NCI-H2029 (cell line): ENCODE results near the gene USB1.
"Not testable (repeated sequence)": the region's sequence is repeated elsewhere in the genome, so short reads cannot be mapped to it uniquely, and the experiment has no call there.

Experiments used
- DNase-seq: peaks from one replicate; lab custom pipeline; 2025; lab: John Stamatoyannopoulos, UW

USB1 gene

GRCh38 chr16:57970319-57970718 lies 30.9 kb upstream of the USB1 start:
- DNase-seq = no peak

DNA sequence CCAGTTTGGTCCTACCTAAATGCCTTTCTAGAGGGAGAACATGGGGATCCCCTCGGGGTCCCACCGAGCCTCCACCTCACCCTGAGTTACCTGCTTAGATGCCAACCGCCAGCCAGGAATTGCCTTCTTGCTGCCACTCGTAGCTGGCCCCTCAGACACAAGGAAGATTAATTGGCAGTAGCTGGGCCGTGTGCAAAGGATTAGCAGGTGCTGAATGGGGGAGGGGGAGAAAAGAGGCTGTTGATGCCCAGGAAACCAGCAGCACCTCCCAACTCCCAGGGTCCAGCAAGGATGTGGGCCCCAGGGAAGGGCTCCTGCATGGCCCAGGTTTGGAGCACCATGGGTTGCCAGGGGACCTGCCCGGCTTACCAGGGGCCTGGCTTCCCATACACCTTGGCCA lies 30.2 kb upstream of the USB1 start, which contains the start of gene CNGB1:
TSS of gene CNGB1 (minus strand) at position 159 of the 400 bp plus-strand sequence. CDS start 3,842 bp downstream, outside the sequence.
- DNase-seq = no peak

GRCh38 chr16:57971848-57972247 lies 29.4 kb upstream of the USB1 start:
- no peak for DNase-seq

DNA sequence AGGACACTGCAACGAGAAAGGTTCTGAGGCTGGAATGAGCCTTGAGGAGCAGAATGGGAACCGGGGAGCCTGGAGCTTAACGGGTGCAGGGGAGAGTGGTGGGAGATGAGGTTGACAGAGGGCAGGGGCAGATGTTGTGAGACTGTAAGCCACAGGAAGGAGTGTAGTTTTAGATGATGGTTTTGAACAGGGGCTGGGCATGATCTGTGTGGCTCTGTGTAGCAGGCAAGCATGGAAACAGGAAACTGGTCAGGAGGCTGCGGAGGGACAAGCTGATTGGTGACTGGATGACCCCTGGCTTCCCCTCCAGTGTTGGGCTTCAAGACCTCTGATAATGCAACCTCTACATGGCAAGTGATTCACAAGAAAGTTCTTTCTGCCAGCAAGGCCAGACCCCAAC lies 28.9 kb upstream of the USB1 start:
- no peak for DNase-seq

- DNase-seq = no peak
These were observed 24.8 kb upstream of the USB1 start for GRCh38 chr16:57976331-57976796.

DNA sequence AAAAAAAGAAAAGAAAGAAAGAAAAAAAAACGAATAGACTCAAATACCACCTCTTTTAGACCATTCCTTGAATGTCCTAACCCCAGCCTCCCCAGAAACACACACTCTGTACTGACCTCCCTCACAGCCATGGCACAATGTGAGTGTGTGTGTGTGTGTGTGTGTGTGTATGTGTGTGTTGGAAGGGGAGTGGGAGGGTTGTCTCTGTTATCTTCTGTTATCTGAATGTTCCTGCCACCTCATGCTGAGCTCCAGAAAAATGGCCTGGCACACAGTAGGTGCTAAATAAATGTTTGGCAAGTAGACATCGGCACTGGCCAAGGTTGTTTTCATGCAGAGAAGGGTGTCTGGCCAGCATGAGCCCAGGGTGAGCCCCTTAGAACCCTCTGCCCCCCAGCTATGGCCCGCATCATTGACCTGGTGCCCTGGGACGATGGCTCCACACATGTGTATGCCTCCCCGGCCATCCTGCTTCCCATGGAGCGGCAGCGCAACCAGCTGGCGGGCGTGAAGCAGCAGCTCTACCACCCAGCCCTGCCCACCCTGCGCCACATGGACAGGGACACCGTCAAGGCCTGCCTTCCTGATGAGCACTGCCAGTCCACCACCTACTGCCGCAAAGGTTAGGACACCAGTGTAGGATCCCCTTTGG lies 23.7 kb upstream of the USB1 start:
- DNase-seq = no peak

- not testable (repeated sequence) for DNase-seq
These were observed 23.1 kb upstream of the USB1 start for GRCh38 chr16:57978070-57978465.

- no peak for DNase-seq
These were observed 22.1 kb upstream of the USB1 start for GRCh38 chr16:57979006-57979585.

DNA sequence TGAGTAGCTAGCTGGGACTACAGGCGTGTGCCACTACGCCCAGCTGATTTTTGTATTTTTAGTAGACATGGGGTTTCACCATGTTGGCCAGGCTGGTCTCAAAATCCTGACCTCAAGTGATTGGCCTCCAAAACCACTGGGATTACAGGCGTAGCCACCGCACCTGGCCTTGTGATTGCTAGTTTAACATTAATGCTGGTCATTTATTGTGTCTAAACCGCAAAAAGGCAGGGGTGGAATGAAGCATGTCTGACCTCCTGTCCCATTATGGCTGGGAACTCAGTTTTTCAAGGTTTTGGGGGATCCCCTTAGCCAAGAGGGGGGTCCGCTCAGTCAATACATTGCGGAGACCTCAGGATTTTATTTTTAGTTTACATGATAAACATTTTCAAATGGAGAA lies 19.6 kb upstream of the USB1 start:
- no peak for DNase-seq

GRCh38 chr16:57982385-57982784 lies 18.8 kb upstream of the USB1 start:
- DNase-seq = no peak

GRCh38 chr16:57984443-57985203 lies 16.6 kb upstream of the USB1 start:
- DNase-seq = peak; percentile 18

- DNase-seq = no peak
These were observed 15.7 kb upstream of the USB1 start for GRCh38 chr16:57985204-57986181.

DNA sequence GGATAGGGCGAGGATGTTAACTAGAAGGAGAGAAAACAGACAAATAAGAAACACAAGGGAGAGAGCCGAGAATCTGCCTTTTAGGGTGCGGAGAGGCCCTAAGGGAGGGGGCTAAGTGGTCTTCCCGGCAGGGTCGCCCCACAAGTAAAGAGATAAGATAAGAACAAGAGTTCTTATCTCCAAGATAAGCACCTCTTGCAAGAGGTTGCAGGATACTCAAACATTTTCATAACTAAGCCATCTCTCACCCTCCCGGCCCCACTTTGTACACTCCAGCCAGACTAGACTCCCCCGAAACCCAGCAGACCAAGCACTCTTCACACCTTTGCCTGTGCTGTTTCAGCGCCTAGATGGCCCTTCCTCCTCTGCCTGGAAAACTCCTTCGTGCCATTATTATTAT lies 15.0 kb upstream of the USB1 start:
- DNase-seq = no peak

DNA sequence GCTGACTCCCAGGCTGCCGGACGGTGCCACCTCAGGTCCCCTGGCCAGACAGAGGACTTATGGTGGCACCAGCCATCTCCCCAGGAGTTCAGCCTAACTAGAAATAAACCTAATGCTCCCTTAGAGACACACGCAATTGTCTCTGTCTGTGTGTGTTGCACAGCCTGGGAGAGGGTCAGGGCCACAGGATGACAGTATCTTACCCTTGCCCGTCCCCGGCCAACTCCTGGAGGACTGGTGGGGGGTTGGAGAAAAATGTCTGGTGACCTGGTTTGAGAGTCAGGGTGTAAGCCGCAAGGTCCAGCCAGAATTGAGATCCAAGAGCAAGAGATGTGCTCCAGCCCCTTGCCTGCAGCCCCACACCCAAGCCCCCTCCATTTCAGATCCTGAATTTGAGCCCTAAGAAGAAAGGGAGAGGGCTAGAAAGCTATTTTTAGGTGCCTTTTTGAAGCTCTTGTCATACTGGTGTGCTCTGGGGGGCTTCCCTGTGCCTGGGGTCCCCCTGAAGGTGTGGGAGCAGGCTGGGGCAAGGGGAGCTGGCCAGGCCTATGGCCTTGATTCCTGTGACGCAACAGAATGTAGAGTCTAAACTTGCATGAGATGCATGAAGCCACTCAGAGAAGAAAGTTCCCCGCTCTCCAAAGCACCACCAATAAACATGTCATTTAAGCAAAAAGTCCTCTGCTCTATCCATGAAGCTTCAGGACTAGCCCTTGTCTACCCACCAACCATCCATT lies 13.6 kb upstream of the USB1 start:
- no peak for DNase-seq

GRCh38 chr16:57988929-57989328 lies 12.3 kb upstream of the USB1 start:
- DNase-seq = peak; percentile 56

DNA sequence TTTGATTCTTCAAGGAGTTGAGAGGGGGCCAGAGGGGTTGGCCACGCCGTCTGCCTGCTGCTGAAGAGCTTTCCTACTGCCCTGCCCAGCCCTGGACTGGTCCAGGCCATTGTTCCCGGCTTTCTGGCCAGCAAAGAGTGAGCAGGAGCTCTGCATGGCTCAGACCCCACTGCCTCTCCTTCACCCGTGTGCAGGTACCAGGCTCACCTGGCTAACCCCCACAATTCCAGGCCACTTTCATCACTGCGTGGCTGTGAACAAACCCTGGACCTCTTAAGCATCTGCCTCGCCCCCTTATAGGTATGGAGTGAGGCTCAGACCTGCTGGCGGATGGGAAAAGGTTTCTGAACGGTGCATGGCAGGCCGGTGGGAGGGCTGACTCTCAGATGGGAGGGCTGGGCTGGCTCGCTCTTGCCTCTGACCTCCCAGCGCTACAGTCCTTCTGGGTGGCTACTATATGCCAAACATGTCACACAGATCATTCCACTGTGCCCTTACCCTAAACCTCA lies 9.6 kb upstream of the USB1 start:
- DNase-seq = no peak

- no peak for DNase-seq
These were observed 9.1 kb upstream of the USB1 start for GRCh38 chr16:57992084-57992483.

DNA sequence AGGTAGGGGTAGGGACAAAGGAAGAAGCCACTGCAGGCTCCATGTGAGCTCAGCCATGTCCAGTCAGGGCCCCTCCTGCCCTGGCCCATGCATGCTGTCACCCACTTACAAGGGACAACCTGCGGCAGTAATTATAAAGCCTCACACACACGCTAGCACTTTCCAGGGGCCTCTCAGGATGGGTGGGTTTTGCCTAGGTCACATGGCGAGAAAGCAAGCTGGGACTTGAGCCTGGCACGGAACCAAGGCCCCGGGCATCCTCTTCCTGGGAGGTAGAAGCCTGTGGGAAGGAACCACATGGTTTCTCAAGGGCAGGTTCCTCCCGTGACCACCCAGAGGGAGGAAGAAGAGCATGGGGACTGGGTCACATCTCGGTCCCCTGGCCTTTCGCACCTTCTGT lies 7.8 kb upstream of the USB1 start:
- DNase-seq = no peak

DNA sequence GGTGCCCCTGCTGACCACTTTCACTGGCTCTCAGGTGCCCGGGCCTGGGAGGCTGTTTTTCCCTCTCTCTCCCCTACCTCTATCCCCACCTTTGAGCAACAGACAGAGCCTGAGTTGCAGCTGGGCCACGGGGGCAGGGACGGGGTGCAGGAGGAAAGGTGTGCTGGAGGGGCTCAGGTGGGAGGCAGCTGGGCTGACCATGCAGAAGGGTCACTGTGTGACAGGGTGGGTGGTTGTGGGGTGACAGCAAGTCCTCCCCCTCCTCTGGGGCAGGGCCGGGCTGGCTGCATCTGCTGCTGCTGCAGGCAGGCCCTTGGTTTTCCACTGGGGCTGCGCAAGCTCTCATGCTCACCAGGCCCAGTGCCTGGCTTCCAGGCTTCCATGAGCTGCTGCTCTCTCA lies 7.3 kb upstream of the USB1 start:
- DNase-seq = no peak

- no peak for DNase-seq
These were observed 6.8 kb upstream of the USB1 start for GRCh38 chr16:57994361-57994760.

- DNase-seq = no peak
These were observed 6.4 kb upstream of the USB1 start for GRCh38 chr16:57994778-57995177.
